B cell (primary cell): ENCODE results near the gene IRX5. TPM values are rescaled to one million over a fixed set of nuclear protein-coding genes. Genes with fewer than 3 reads are reported as not detected.
A peak's percentile ranks its signal among the peaks of the same experiment; 100 is the strongest.

Source experiments
- ATAC-seq: fragments of 200-7000 bp; cut with Tn5 transposase; one replicate; pipeline ENCODE4 v1.10.0; 2021; ENCODE audit warnings: low read depth, mild to moderate bottlenecking, moderate number of reproducible peaks, moderate library complexity
- CTCF ChIA-PET: fragments of 350-600 bp; sonication (Branson Sonifier 250); formaldehyde crosslinking; loops from one replicate; lab custom pipeline; 2021; ENCODE audit warnings: antibody characterized with exemption, inconsistent platforms; lab: Charles Lee
- POLR2A ChIA-PET: fragments of 350-600 bp; sonication (Branson Sonifier 250); formaldehyde crosslinking; loops from one replicate; lab custom pipeline; 2021; ENCODE audit warnings: antibody characterized with exemption; lab: Charles Lee
- DNase-seq: peaks from one replicate; pipeline ENCODE4 v3.0.0; 2013
- H2AFZ ChIP-seq: 2 replicates; pipeline ENCODE4 v1.6.1; 2012; ENCODE audit warnings: mild to moderate bottlenecking, low read depth, low read length; ENCODE audit not compliant: insufficient read depth, poor library complexity, severe bottlenecking
- H3K27ac ChIP-seq, 2 donors: 1 replicate in 1 of 2; 2 replicates in 1 of 2; pipeline ENCODE4 v1.5.1; 2012 to 2013; ENCODE audit warnings: low read length in 2 of 2, mild to moderate bottlenecking in 2 of 2, moderate library complexity in 1 of 2
- H3K27me3 ChIP-seq, 4 experiments: fragments of 200-600 bp in 1 of 4; sonication (generic) in 1 of 4; replicated peaks in 1 of 4; 1 replicate in 2 of 4; 2 replicates in 2 of 4; pipeline versions ENCODE4 v1.6.1 to v1.7.0; 2013 to 2016; ENCODE audit warnings: low read length in 3 of 4, mild to moderate bottlenecking in 2 of 4, mixed read lengths in 1 of 4, moderate library complexity in 1 of 4; ENCODE audit not compliant: insufficient read depth in 4 of 4, control insufficient read depth in 3 of 4; ENCODE audit errors: control extremely low read depth in 1 of 4
- H3K36me3 ChIP-seq, 2 experiments: replicated peaks in 1 of 2; 1 replicate in 1 of 2; 2 replicates in 1 of 2; pipeline versions ENCODE4 v1.6.1 to v1.7.1; 2013; ENCODE audit warnings: low read length in 1 of 2; ENCODE audit not compliant: insufficient read depth in 2 of 2, control insufficient read depth in 1 of 2; ENCODE audit errors: control extremely low read depth in 1 of 2, extremely low read depth in 1 of 2
- H3K4me1 ChIP-seq, 2 donors: fragments of 200-600 bp in 1 of 2; sonication (generic) in 1 of 2; 1 replicate in 1 of 2; 2 replicates in 1 of 2; pipeline versions ENCODE4 v1.5.1 to v1.6.1; 2013 to 2017; ENCODE audit warnings: low read length in 2 of 2; ENCODE audit not compliant: control insufficient read depth in 2 of 2, insufficient read depth in 2 of 2
- H3K4me2 ChIP-seq: replicated peaks from 2 replicates; pipeline ENCODE3; 2012; ENCODE audit warnings: mild to moderate bottlenecking, low read depth, low read length; ENCODE audit not compliant: poor library complexity, severe bottlenecking
- H3K4me3 ChIP-seq, 5 experiments: fragments of 200-600 bp in 1 of 5; sonication (generic) in 1 of 5; 1 replicate in 3 of 5; 2 replicates in 2 of 5; pipeline versions ENCODE4 v1.5.1 to v1.7.0; 2011 to 2016; ENCODE audit warnings: low read length in 4 of 5, mild to moderate bottlenecking in 4 of 5, low read depth in 2 of 5, control low read depth in 1 of 5, moderate library complexity in 1 of 5; ENCODE audit not compliant: insufficient read depth in 1 of 5; ENCODE audit errors: control extremely low read depth in 1 of 5, extremely low read depth in 1 of 5
- H3K79me2 ChIP-seq: fragments of 200-600 bp; sonication (generic); one replicate; pipeline ENCODE4 v1.6.0; 2016; ENCODE audit warnings: low read length; ENCODE audit not compliant: control insufficient read depth, insufficient read depth
- H3K9ac ChIP-seq: fragments of 200-600 bp; sonication (generic); 2 replicates; pipeline ENCODE4 v1.6.1; 2017; ENCODE audit warnings: mild to moderate bottlenecking, low read length, moderate library complexity
- H3K9me3 ChIP-seq, 3 donors: one replicate each; pipeline versions ENCODE4 v1.6.1 to v1.7.1; 2013; ENCODE audit warnings: low read length in 2 of 3; ENCODE audit not compliant: control insufficient read depth in 2 of 3, insufficient read depth in 1 of 3; ENCODE audit errors: control extremely low read depth in 1 of 3
- H4K20me1 ChIP-seq: 2 replicates; pipeline ENCODE4 v1.6.0; 2012; ENCODE audit warnings: mild to moderate bottlenecking, low read length; ENCODE audit not compliant: insufficient read depth, control insufficient read depth, poor library complexity, severe bottlenecking
- H3K27ac Mint-ChIP-seq: one replicate; pipeline ENCODE4 v1.8.0; 2021; ENCODE audit warnings: mixed read lengths
- H3K27me3 Mint-ChIP-seq: one replicate; pipeline ENCODE4 v1.8.0; 2021; ENCODE audit warnings: mixed read lengths
- H3K4me1 Mint-ChIP-seq: one replicate; pipeline ENCODE4 v1.8.0; 2021; ENCODE audit warnings: mixed read lengths
- H3K4me3 Mint-ChIP-seq: one replicate; pipeline ENCODE4 v1.8.0; 2021; ENCODE audit warnings: mixed read lengths
- H3K9me3 Mint-ChIP-seq: one replicate; pipeline ENCODE4 v1.8.0; 2022; ENCODE audit warnings: mixed read lengths; ENCODE audit not compliant: insufficient read depth
- EZH2 ChIP-seq: IDR thresholded peaks from 2 replicates; pipeline ENCODE4 v1.6.1; 2012; ENCODE audit warnings: borderline replicate concordance, low read depth, mild to moderate bottlenecking, moderate library complexity, low read length; ENCODE audit not compliant: insufficient read depth, poor library complexity, severe bottlenecking
- WGBS: methylation state at CpG from one replicate; pipeline ENCODE4 v1.1.5; 2013; ENCODE audit warnings: missing lambda C conversion rate; ENCODE audit not compliant: insufficient coverage; 5-methylcytosine and 5-hydroxymethylcytosine counted together
- intact Hi-C: fragments of 100-400 bp; cut with micrococcal nuclease; formaldehyde crosslinking; loops from one replicate; pipeline ENCODE4 v1.10.0; 2022
- polyA plus RNA-seq: library from polyadenylated mRNA; depleted of rRNA; stranded (reverse); fragments of >200 nt; gene quantifications from 2 replicates; pipeline ENCODE4 v1.2.3, GENCODE V29; 2012
- total RNA-seq, 2 donors: library from RNA; stranded (reverse); fragments of 120-200 nt in 1 of 2; gene quantifications; 1 replicate in 1 of 2; 2 replicates in 1 of 2; pipeline versions ENCODE4 v1.2.3 to v1.2.4, GENCODE V29; 2013 to 2022
- TF ChIP-seq, protein P1 (sequence below): fragments of 200-600 bp; IDR thresholded peaks from one replicate; pipeline ENCODE4 v1.8.0; 2022; ENCODE audit warnings: antibody characterized with exemption, mild to moderate bottlenecking

Gene IRX5
- total and polyA plus RNA-seq, 2 donors (not counting 1 experiment from before 2014, with no cell fraction given), result not detected

GRCh38 chr16:54937671-54938211 lies 7.1 kb downstream of the IRX5 start:
- H3K4me2 ChIP-seq, result peak overlapping the region; percentile 49
- H3K79me2 ChIP-seq, result no peaks in the 10 kb centered on the region
- peaks cover 0 to 83% (median 62%) of the 10 kb centered on the region in 4 experiments for H3K27me3 ChIP-seq

More at GRCh38 chr16:54937671-54938211, 7.1 kb downstream of the IRX5 start:
- H3K9ac ChIP-seq, result no peak overlapping the region
- no peaks in the 10 kb centered on the region for H3K36me3 ChIP-seq
- peaks cover 0 to 69% (median 15%) of the 10 kb centered on the region in 3 donors for H3K9me3 ChIP-seq
- DNase-seq (peak; percentile 18), ATAC-seq (no peak)
- CTCF ChIA-PET, result no interaction called here
- TF ChIP-seq, protein P1, sequence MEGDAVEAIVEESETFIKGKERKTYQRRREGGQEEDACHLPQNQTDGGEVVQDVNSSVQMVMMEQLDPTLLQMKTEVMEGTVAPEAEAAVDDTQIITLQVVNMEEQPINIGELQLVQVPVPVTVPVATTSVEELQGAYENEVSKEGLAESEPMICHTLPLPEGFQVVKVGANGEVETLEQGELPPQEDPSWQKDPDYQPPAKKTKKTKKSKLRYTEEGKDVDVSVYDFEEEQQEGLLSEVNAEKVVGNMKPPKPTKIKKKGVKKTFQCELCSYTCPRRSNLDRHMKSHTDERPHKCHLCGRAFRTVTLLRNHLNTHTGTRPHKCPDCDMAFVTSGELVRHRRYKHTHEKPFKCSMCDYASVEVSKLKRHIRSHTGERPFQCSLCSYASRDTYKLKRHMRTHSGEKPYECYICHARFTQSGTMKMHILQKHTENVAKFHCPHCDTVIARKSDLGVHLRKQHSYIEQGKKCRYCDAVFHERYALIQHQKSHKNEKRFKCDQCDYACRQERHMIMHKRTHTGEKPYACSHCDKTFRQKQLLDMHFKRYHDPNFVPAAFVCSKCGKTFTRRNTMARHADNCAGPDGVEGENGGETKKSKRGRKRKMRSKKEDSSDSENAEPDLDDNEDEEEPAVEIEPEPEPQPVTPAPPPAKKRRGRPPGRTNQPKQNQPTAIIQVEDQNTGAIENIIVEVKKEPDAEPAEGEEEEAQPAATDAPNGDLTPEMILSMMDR, result no peak
- TF ChIP-seq EZH2, result no peak
- H3K4me3 ChIP-seq, result no peak overlapping the region
- Mint-ChIP-seq H3K27ac (no peak overlapping the region), H3K9me3 (no peaks in the 10 kb centered on the region), H3K4me3 (peak overlapping the region; percentile 32), H3K27me3 (peaks cover 63% of the 10 kb centered on the region), H3K4me1 (peaks cover 11% of the 10 kb centered on the region)
- peaks cover 29 to 42% of the 10 kb centered on the region in 2 donors for H3K4me1 ChIP-seq
- no peaks in the 10 kb centered on the region for H4K20me1 ChIP-seq
- H2AFZ ChIP-seq, result no peak overlapping the region
- WGBS, result 8% methylated on average over 29 of the region's 35 CpGs
- no peak overlapping the region for H3K27ac ChIP-seq
- intact Hi-C loops, result no loop called here
- POLR2A ChIA-PET, result no interaction called here
